ENCODE data around the gene SUMF2. TPM values are rescaled to one million over a fixed set of nuclear protein-coding genes. Genes with fewer than 3 reads are reported as not detected.
"Not testable (repeated sequence)": the region's sequence is repeated elsewhere in the genome, so short reads cannot be mapped to it uniquely, and the experiment has no call there.

Gene SUMF2
- polyA plus RNA-seq, 2 of the 4 experiments (the other 2 are of a cell fraction), result 85.2 to 106 TPM

DNA sequence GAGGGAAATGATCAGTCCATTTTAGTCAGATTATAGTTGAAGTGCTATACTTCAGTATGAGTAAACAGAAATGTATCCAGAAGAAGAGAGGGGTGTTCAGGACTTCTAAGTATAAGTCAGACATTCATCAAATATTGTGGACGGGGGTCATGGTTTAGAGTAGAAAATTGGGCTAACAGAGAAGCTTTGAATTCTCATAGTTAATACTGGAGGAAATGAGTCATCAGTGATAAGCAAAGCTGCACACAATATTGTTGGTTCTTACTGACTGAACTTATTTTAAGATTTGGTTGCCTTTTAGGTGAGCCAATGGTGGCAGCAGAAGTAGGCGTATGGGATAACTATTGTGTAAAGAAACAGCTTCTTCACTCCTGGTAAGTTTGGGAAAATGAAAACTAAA, 1.7 kb upstream of the SUMF2 start:
- H3K4me3 ChIP-seq, result 0 out of 3 replicates have a peak overlapping the region, but pooled peaks have one; percentile 8
- no peak for DNase-seq (ENCODE audit: low read depth in 1 of 2, low spot score in 1 of 2)
- peak overlapping the region; percentile 62 for H3K4me2 ChIP-seq
- 29% methylated on average over 2 of the region's 2 CpGs for WGBS (ENCODE audit: missing lambda C conversion rate)
- FAIRE-seq, result no peak
- ATAC-seq, result no peak
- peak overlapping the region; percentile 30 to 69; a peak in 4 of 6 replicates for H3K27ac ChIP-seq
- peaks cover 54% of the 10 kb centered on the region for H3K4me1 ChIP-seq
- H3K9me3 ChIP-seq, result no peaks in the 10 kb centered on the region
- TF ChIP-seq JUNB (IDR thresholded peaks at IDR 0.05) (0 out of 2 replicates have a peak, but pooled peaks have one; percentile 16), SREBF2 (IDR thresholded peaks at IDR 0.05) (no peak), RAD21 (conservative IDR thresholded peaks at IDR 0.05 in 1 of 2, IDR thresholded peaks at IDR 0.05 in 1 of 2) (no peak), RARB (CRISPR knock-in tag; IDR thresholded peaks at IDR 0.05) (no peak), HOXB5 (CRISPR knock-in tag; IDR thresholded peaks at IDR 0.05) (no peak), EHMT2 (IDR thresholded peaks at IDR 0.05; ENCODE audit: low read depth) (no peak), FOSL2 (IDR thresholded peaks at IDR 0.05) (no peak; the same call in 1 of the 2 replicates), FOSL2 (CRISPR knock-in tag; IDR thresholded peaks at IDR 0.05) (peak; percentile 78), NPAS2 (CRISPR knock-in tag; IDR thresholded peaks at IDR 0.05; ENCODE audit: borderline replicate concordance) (no peak), EHF (CRISPR knock-in tag; IDR thresholded peaks at IDR 0.05) (no peak), PHF8 (IDR thresholded peaks at IDR 0.05; ENCODE audit: borderline replicate concordance, low read depth) (no peak), POLR2AphosphoS2 (conservative IDR thresholded peaks at IDR 0.05; ENCODE audit: low read length) (no peak)
- CTCF ChIA-PET, result interaction anchor here (0.6 to 4.3 kb wide), 9 partner anchors 8 to 73 kb away, joined by 3 to 19 read pairs (median 3); partner anchors contain the start of genes CCT6A and PSPH
- POLR2A ChIA-PET, result interaction anchor here (1.2 to 6.1 kb wide), 2 partner anchors 11 to 12 kb away, joined by 3 to 114 read pairs; partner anchors contain the start of genes CCT6A and PSPH

DNA sequence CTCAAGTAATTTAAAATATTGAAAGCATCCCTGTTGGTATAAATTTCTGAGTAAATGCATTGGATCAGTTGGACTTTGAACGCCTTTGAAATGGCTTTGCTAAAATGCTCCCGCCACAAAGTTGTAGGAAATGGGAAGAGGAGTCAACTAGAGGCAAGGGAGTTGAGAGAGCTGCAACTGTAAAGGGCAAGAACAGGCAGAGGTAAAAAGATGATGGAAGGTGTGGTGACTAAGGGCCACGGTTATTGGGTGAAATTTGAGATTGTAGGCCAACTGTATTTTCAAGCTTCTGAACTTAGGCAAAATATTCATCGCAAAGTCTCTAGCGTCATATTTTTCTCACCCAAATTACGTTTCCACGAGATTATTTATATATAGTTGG, 595 bp upstream of the SUMF2 start:
- WGBS (ENCODE audit: missing lambda C conversion rate), result 47% methylated on average over 7 of the region's 7 CpGs
- FAIRE-seq (no peak), ATAC-seq (peak; percentile 8 to 36; a peak in 5 of 6 replicates), DNase-seq (ENCODE audit: low read depth in 1 of 2, low spot score in 1 of 2) (no peak)
- Histone ChIP-seq H3K9me3 (no peaks in the 10 kb centered on the region), H3K27ac (peak overlapping the region; percentile 91 to 94; a peak in 5 of 6 replicates), H3K4me2 (peak overlapping the region; percentile 62), H3K4me3 (no peak overlapping the region; the same call in 2 of the 3 replicates), H3K4me1 (peaks cover 54% of the 10 kb centered on the region)
- POLR2A ChIA-PET, result interaction anchor here (1.2 to 6.1 kb wide), 3 partner anchors 10 to 12 kb away, joined by 3 to 114 read pairs (median 6); partner anchors contain the start of genes CCT6A and PSPH
- TF ChIP-seq HEYL (CRISPR knock-in tag; IDR thresholded peaks at IDR 0.05) (no peak), BHLHE40 (IDR thresholded peaks at IDR 0.05; ENCODE audit: low read depth, low read length) (no peak), JUN (IDR thresholded peaks at IDR 0.05) (no peak), RFX5 (IDR thresholded peaks at IDR 0.05) (no peak), HDAC2 (IDR thresholded peaks at IDR 0.05) (no peak), CHD2 (IDR thresholded peaks at IDR 0.05; ENCODE audit: low read length, partially characterized antibody) (no peak), ZNF302 (CRISPR knock-in tag; IDR thresholded peaks at IDR 0.05) (no peak)
- CTCF ChIA-PET, result interaction anchor here (1.7 to 4.3 kb wide), 3 partner anchors 9 to 10 kb away, joined by 4 to 19 read pairs (median 12); no protein-coding TSS in a partner anchor

DNA sequence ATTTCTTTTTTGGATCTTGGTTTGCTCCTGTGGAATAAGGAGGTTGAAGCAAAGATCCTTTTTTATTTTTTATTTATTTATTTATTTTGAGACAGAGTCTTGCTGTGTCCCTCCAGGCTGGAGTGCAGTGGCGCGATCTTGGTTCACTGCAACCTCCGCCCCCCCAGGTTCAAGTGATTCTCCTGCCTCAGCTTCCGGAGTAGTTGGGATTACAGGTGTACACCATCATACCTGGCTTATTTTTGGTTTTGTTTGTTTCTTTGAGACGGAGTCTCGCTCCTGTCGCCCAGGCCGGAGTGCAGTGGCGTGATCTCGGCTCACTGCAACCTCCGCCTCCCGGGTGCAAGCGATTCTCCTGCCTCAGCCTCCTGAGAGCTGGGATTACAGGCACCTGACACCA, 2.3 kb downstream of the SUMF2 start:
- CTCF ChIA-PET, result interaction anchor here (2.2 kb wide), 1 partner anchor 8 kb away, joined by 15 read pairs; no protein-coding TSS in a partner anchor
- POLR2A ChIA-PET, result interaction anchor here (6.1 kb wide), 1 partner anchor 15 kb away, joined by 114 read pairs; the partner anchor contains the start of genes CCT6A and PSPH
- 98% methylated on average over 13 of the region's 13 CpGs for WGBS (ENCODE audit: missing lambda C conversion rate)
- ATAC-seq; H3K4me3 ChIP-seq; FAIRE-seq; H3K9me3 ChIP-seq; DNase-seq (ENCODE audit: low read depth in 1 of 2, low spot score in 1 of 2); H3K27ac ChIP-seq; H3K4me2 ChIP-seq: not testable (repeated sequence)
- peaks cover 30% of the 10 kb centered on the region for H3K4me1 ChIP-seq

DNA sequence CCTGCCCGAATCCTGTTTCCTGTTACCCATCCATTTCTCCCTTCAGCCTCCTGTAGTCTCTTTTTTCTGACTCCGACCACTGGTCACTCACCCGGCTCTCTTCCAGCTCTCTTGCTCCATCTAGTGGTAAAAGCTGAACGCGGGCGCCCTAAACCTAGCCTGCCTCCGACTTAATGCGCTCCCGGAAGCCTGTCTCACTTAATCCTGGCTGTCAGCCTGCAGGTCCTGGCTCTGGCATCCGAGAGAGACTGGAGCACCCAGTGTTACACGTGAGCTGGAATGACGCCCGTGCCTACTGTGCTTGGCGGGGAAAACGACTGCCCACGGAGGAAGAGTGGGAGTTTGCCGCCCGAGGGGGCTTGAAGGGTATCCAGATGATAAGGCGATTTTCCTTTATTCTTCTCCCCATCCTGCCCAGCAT, 10.3 kb downstream of the SUMF2 start:
- peak overlapping the region in 1 of 2 experiments; percentile 40; a peak in 1 of 6 replicates for H3K27ac ChIP-seq
- no peak overlapping the region for H3K4me3 ChIP-seq
- no peak overlapping the region for H3K4me2 ChIP-seq
- H3K9me3 ChIP-seq, result no peaks in the 10 kb centered on the region
- ChIA-PET CTCF (interaction anchor here (0.5 to 3.9 kb wide), 38 partner anchors 8 to 791 kb away, joined by 3 to 37 read pairs (median 4); partner anchors contain the start of genes CCT6A, PHKG1, PSPH and SUMF2), POLR2A (interaction anchor here (0.7 to 2.9 kb wide), 3 partner anchors 11 to 37 kb away, joined by 3 to 14 read pairs (median 3); partner anchors contain the start of genes CCT6A and PSPH)
- FAIRE-seq (no peak), ATAC-seq (peak; percentile 98), DNase-seq (ENCODE audit: low read depth in 1 of 2, low spot score in 1 of 2) (peak; percentile 54 to 82)
- 0 out of 3 replicates have a peak, but pooled peaks cover 3% of the 10 kb centered on the region for H3K4me1 ChIP-seq
- 21% methylated on average over 16 of the region's 19 CpGs for WGBS (ENCODE audit: missing lambda C conversion rate)
- TF ChIP-seq POLR2A (IDR thresholded peaks at IDR 0.05; ENCODE audit: low read length), result no peak
- no peak for TF ChIP-seq CHD4 (IDR thresholded peaks at IDR 0.05; ENCODE audit: borderline replicate concordance)
- peak; percentile 89 to 92 for TF ChIP-seq RAD21 (conservative IDR thresholded peaks at IDR 0.05 in 1 of 2, IDR thresholded peaks at IDR 0.05 in 1 of 2)
- no peak for TF ChIP-seq KDM1A (IDR thresholded peaks at IDR 0.05; ENCODE audit: low read depth)
- TF ChIP-seq, protein P1, sequence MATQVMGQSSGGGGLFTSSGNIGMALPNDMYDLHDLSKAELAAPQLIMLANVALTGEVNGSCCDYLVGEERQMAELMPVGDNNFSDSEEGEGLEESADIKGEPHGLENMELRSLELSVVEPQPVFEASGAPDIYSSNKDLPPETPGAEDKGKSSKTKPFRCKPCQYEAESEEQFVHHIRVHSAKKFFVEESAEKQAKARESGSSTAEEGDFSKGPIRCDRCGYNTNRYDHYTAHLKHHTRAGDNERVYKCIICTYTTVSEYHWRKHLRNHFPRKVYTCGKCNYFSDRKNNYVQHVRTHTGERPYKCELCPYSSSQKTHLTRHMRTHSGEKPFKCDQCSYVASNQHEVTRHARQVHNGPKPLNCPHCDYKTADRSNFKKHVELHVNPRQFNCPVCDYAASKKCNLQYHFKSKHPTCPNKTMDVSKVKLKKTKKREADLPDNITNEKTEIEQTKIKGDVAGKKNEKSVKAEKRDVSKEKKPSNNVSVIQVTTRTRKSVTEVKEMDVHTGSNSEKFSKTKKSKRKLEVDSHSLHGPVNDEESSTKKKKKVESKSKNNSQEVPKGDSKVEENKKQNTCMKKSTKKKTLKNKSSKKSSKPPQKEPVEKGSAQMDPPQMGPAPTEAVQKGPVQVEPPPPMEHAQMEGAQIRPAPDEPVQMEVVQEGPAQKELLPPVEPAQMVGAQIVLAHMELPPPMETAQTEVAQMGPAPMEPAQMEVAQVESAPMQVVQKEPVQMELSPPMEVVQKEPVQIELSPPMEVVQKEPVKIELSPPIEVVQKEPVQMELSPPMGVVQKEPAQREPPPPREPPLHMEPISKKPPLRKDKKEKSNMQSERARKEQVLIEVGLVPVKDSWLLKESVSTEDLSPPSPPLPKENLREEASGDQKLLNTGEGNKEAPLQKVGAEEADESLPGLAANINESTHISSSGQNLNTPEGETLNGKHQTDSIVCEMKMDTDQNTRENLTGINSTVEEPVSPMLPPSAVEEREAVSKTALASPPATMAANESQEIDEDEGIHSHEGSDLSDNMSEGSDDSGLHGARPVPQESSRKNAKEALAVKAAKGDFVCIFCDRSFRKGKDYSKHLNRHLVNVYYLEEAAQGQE (IDR thresholded peaks at IDR 0.05), result no peak
- no peak for TF ChIP-seq EP300 (IDR thresholded peaks at IDR 0.05)
- TF ChIP-seq, protein P2, sequence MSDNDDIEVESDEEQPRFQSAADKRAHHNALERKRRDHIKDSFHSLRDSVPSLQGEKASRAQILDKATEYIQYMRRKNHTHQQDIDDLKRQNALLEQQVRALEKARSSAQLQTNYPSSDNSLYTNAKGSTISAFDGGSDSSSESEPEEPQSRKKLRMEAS (IDR thresholded peaks at IDR 0.05), result no peak
- peak; percentile 73 for TF ChIP-seq SMC3 (IDR thresholded peaks at IDR 0.05)
- no peak for TF ChIP-seq TP53 (CRISPR knock-in tag; IDR thresholded peaks at IDR 0.05)
- no peak for TF ChIP-seq ZSCAN20 (CRISPR knock-in tag; IDR thresholded peaks at IDR 0.05)

All from A549 (cell line).